C4-2B (cell line): ENCODE measurements around the gene MVD.

Source experiments
- ZFX ChIP-seq: fragments of 450-650 bp; IDR thresholded peaks from 2 replicates; pipeline ENCODE4 v1.6.1; 2017
- TF ChIP-seq, protein P1 (sequence below): fragments of 450-650 bp; conservative IDR thresholded peaks from 2 replicates; pipeline ENCODE4 v1.5.1; 2017; ENCODE audit warnings: mild to moderate bottlenecking

DNA sequence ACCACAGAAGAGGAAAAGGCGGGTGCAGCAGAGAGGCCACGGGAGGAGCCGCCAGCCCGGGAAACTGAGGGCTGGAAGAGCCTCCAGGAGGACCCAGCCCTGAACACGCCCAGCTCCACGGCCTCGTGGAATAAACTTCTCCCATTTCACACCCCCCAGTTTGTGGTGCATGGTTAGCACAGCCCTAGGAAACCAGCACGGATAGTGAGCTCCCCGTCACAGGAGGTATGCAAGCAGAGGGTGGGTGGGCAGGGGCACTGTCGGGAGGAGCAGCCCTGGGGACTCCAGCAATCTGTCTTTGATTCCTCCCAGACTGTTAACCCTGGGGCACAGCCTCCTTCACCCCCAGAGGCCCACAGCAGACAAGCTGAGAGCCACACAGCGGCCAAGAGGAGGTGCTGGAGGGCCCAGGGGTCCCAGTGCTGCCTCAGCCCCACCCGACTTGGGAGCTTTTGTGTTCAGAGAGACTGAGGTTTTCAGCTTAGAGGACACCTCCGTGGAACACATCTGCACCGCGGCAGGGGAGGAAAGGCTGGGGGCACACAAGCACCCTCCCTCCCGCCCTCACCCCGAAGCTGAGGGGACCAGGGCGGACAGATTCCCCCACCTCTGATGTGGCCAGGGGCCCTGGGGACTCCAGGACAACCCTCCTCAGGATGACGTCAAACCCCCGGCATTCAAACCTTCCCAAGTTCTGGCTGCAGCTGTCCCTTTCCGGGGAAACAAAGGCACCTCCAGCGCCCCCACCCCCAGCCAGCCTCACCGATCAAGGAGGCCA, 26.2 kb downstream of the MVD start:
- TF ChIP-seq, protein P1, sequence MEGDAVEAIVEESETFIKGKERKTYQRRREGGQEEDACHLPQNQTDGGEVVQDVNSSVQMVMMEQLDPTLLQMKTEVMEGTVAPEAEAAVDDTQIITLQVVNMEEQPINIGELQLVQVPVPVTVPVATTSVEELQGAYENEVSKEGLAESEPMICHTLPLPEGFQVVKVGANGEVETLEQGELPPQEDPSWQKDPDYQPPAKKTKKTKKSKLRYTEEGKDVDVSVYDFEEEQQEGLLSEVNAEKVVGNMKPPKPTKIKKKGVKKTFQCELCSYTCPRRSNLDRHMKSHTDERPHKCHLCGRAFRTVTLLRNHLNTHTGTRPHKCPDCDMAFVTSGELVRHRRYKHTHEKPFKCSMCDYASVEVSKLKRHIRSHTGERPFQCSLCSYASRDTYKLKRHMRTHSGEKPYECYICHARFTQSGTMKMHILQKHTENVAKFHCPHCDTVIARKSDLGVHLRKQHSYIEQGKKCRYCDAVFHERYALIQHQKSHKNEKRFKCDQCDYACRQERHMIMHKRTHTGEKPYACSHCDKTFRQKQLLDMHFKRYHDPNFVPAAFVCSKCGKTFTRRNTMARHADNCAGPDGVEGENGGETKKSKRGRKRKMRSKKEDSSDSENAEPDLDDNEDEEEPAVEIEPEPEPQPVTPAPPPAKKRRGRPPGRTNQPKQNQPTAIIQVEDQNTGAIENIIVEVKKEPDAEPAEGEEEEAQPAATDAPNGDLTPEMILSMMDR, result no peak
- no peak for TF ChIP-seq ZFX
